ENCODE measurements around the gene BOD1.

The BOD1 gene

GRCh38 chr5:173653822-173654523 lies 37.5 kb upstream of the BOD1 start:
- H3F3A ChIP-seq (ENCODE audit: control insufficient read depth, insufficient read depth) = no peaks in the 10 kb centered on the region
- no peaks in the 10 kb centered on the region for H3K79me2 ChIP-seq (ENCODE audit: control insufficient read depth, low read length)
- H3K4me2 ChIP-seq (ENCODE audit: low read length) = no peak overlapping the region
- no peaks in the 10 kb centered on the region for H3K4me1 ChIP-seq (ENCODE audit: control insufficient read depth, low read length)
- H3K36me3 ChIP-seq (ENCODE audit: control insufficient read depth, low read length) = no peaks in the 10 kb centered on the region
- no peaks in the 10 kb centered on the region; the same call in 1 of the 2 replicates for H3K27me3 ChIP-seq (ENCODE audit: control insufficient read depth, low read length)
- H3K27ac ChIP-seq (ENCODE audit: low read depth, low read length) = no peak overlapping the region
- 0 out of 2 replicates have a peak, but pooled peaks cover 5% of the 10 kb centered on the region for H3K9me3 ChIP-seq (ENCODE audit: control insufficient read depth, insufficient read depth, low read length)
- no peaks in the 10 kb centered on the region for H4K20me1 ChIP-seq (ENCODE audit: control insufficient read depth, insufficient read depth, low read depth, low read length)
- no peaks in the 10 kb centered on the region for H3K9me2 ChIP-seq (replicated peaks; ENCODE audit: control insufficient read depth, low read length)
- H3K4me3 ChIP-seq (ENCODE audit: low read length) = no peak overlapping the region
- TF ChIP-seq EZH2phosphoT487 (IDR thresholded peaks at IDR 0.05; ENCODE audit: borderline replicate concordance, low read length) (no peak), CTCF (IDR thresholded peaks at IDR 0.05; ENCODE audit: low read depth, low read length, poor library complexity, severe bottlenecking) (no peak)

- Histone ChIP-seq H3K36me3 (ENCODE audit: control insufficient read depth, low read length) (no peaks in the 10 kb centered on the region), H3K9me3 (ENCODE audit: control insufficient read depth, insufficient read depth, low read length) (no peaks in the 10 kb centered on the region), H3K4me1 (ENCODE audit: control insufficient read depth, low read length) (peaks cover 16% of the 10 kb centered on the region), H3K9me2 (replicated peaks; ENCODE audit: control insufficient read depth, low read length) (no peaks in the 10 kb centered on the region), H4K20me1 (ENCODE audit: control insufficient read depth, insufficient read depth, low read depth, low read length) (no peaks in the 10 kb centered on the region), H3F3A (ENCODE audit: control insufficient read depth, insufficient read depth) (no peaks in the 10 kb centered on the region), H3K4me3 (ENCODE audit: low read length) (no peak overlapping the region), H3K4me2 (ENCODE audit: low read length) (no peak overlapping the region), H3K79me2 (ENCODE audit: control insufficient read depth, low read length) (no peaks in the 10 kb centered on the region), H3K27me3 (ENCODE audit: control insufficient read depth, low read length) (peaks cover 2% of the 10 kb centered on the region; the same call in 1 of the 2 replicates), H3K27ac (ENCODE audit: low read depth, low read length) (no peak overlapping the region)
- TF ChIP-seq EZH2phosphoT487 (IDR thresholded peaks at IDR 0.05; ENCODE audit: borderline replicate concordance, low read length) (no peak), CTCF (IDR thresholded peaks at IDR 0.05; ENCODE audit: low read depth, low read length, poor library complexity, severe bottlenecking) (no peak)
Observed at GRCh38 chr5:173648308-173648866, 31.9 kb upstream of the BOD1 start.

- no peaks in the 10 kb centered on the region for H3K36me3 ChIP-seq (ENCODE audit: control insufficient read depth, low read length)
Observed at GRCh38 chr5:173646692-173647091, 30.2 kb upstream of the BOD1 start.

More at GRCh38 chr5:173646692-173647091, 30.2 kb upstream of the BOD1 start:
- Histone ChIP-seq H4K20me1 (ENCODE audit: control insufficient read depth, insufficient read depth, low read depth, low read length) (no peaks in the 10 kb centered on the region), H3K27me3 (ENCODE audit: control insufficient read depth, low read length) (peaks cover 2% of the 10 kb centered on the region; the same call in 1 of the 2 replicates), H3K4me2 (ENCODE audit: low read length) (no peak overlapping the region), H3K79me2 (ENCODE audit: control insufficient read depth, low read length) (no peaks in the 10 kb centered on the region), H3K27ac (ENCODE audit: low read depth, low read length) (no peak overlapping the region), H3K4me1 (ENCODE audit: control insufficient read depth, low read length) (peaks cover 17% of the 10 kb centered on the region), H3F3A (ENCODE audit: control insufficient read depth, insufficient read depth) (no peaks in the 10 kb centered on the region), H3K9me2 (replicated peaks; ENCODE audit: control insufficient read depth, low read length) (no peaks in the 10 kb centered on the region), H3K9me3 (ENCODE audit: control insufficient read depth, insufficient read depth, low read length) (no peaks in the 10 kb centered on the region), H3K4me3 (ENCODE audit: low read length) (no peak overlapping the region)
- TF ChIP-seq CTCF (IDR thresholded peaks at IDR 0.05; ENCODE audit: low read depth, low read length, poor library complexity, severe bottlenecking) (no peak), EZH2phosphoT487 (IDR thresholded peaks at IDR 0.05; ENCODE audit: borderline replicate concordance, low read length) (no peak)
